SIG-M5 treated with dmso at 0.1 percent for 504 hours (cell line): Measurements from ENCODE around the gene N4BP2.

Experiments
- DNase-seq: peaks from one replicate; lab custom pipeline; 2025; ENCODE audit not compliant: unreplicated experiment; lab: John Stamatoyannopoulos, UW

Gene N4BP2

DNA sequence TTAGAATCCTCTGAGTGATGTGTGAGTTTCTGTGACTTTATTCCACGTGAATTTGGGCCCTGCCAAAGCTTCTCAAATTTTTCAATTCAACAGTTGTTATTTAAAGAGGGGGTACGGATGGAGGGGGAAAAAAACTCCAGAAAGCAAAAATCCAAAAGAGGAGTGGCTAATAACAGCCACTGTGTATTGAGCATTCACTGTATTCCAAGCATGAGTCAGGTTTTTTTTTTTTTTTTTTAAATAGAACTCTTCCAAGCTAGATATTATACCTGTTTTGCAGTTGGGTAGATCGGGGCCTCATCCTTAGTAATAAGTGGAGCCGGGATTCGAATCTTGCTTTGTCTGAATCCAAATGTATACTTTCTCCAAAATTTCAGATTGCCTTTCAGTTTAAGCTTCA is 133.8 kb downstream of the N4BP2 start:
- DNase-seq: no peak

- no peak for DNase-seq
Measured at GRCh38 chr4:40190880-40191815, 134.5 kb downstream of the N4BP2 start.

DNA sequence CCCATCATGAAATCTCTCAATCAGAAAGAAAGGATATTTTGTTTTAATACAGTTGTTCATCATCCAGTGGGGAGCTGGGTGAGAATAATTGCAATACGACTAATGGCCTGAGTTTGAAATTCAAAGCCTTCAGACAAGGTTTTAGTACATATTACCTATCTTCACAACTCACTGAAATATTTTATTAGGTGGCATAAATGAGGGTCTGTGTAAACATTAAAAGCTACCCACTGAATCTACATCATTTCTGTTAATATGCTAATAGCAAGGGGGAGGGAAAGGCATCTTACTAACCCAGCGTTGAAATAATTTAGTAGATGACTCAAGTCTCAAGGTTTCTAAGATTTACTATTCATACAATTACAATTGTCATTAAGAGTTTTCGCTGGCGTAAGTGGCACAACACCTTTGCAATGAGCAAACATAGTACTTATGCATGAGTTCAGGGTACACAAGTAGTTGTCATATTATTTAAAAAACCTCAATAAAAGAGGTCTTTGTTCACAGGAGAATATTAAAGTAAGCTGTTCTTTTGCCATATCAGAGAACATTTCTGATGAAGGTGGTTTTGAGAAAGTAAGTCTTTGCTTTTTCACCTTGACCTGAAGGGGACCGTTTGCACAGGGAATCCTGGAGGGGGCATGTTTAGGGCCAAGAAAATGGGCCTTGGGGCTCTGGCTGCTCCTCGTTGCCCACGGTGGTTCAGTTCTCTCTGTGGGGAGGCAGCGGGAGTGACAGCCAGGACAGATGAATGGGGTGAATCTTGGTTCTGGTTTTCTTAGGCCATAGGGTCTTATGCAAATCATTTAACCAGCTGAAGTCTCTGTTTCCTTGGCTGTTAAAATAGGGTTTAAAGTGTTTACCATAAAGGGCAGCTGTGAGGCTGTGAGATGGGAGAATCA is 135.7 kb downstream of the N4BP2 start:
- no peak for DNase-seq

DNA sequence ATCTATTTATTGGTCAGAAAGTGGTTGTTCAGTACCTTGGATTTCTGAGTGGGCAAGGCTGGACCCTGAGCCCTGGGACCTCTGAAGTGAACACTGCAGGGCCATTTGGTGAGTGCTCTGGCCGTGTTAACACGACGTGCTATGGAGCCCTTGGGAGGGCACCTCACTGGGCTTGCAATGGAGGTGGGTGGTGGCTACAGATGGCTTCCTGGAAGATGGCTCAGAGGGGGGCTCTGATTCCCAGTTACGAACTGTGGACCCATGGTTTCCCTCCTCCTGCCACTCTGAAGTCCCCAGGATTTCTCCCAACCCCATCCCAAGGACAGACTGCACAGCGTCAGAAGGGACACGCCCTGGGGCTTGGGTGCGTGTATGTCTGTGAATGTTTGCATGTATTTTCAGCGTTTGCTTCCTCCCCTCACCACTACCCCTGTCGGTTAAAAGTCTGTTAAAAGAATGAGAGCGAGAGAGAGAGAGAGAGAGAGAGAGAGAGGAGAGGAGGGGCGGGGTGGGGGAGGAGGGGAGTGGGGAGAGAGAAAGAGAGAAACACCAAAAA is 136.4 kb downstream of the N4BP2 start:
- DNase-seq: no peak

DNA sequence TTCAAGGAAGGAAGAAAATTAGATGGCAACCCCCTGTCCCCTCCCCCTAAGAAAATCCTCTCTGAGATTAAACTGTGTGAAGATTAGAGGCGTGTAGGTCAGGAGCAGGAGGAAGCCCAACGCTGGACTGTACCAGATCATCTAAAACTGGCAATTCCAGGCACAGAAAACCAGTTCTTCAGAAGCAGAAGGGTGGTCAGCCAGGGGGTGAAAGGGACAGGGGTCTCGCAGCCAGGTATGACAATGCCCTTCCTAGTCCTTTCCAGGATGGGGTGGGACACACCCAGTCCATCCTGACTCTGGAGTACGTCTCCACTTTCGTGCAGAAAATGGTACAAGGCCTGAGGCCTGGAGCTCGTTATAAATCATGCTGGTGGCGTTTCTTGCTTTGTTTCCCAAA is 136.9 kb downstream of the N4BP2 start:
- DNase-seq: no peak

DNA sequence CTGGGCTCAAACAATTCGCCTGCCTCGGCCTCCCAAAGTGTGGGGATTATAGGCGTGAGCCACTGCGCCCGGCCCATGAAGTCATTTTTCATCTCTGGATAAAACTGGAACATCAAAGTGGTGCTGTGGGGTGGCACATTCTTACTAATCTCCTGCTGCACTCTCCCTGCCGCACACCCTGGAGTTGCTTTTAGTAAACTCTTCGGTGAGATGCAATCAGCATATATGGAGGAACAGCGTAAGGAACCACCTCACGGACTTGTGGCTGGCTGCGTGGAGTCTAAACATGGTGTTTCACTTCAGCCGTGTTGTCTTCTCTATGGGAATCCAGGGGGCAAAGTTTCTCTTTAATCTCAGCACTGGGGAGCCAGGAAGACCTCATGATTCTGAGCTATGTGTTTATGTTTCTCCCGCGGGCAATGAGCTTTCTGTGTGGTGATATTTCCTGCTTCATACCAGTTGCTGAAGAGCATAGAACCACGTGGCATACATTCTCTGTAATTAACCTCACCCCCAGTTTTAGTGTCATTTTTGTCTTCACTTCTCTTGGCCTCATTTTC is 138.0 kb downstream of the N4BP2 start:
- no peak for DNase-seq

DNA sequence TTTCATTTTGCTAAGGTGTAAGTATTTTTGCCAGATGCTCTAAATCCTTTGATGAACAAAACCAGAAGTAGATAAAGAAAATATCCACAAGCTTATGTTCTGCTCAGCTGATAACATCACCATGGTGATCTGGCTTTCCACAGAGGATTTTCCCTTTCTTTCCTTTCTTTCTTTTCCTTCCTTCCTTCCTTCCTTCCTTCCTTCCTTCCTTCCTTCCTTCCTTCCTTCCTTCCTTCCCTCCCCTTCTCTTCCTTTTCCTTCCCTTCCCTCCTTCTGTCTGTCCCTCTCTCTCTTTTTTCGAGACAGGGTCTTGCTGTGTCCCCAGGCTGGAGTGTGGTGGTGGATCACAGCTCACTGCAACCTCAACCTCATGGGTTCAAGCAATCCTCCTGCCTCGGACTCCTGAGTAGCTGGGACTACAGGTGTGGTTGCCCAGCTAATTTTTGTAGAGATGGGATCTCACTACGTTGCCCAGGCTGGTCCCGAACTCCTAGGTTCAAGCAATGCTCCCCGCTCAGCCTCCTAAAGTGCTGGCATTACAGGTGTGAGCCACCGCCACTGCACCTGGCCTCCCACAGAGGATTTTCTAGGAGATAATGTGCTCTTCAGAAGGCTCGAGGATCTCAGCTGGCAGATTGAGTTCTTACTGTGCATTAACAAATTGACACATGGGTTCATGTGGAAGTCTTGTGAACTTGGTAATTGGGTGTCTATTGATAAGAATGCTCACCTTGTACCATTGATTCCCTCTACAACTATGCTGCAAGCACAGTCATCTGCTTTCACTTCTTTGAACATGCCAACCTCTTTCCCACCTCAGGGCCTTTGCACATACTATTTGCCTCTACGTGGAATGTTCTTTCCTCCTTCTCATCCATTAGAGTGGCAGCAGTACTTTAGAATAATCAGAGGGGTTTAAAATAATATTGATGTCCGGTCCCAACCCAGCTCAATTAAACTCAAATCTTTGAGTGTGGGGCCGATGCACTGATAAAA is 138.8 kb downstream of the N4BP2 start:
- no peak for DNase-seq

DNA sequence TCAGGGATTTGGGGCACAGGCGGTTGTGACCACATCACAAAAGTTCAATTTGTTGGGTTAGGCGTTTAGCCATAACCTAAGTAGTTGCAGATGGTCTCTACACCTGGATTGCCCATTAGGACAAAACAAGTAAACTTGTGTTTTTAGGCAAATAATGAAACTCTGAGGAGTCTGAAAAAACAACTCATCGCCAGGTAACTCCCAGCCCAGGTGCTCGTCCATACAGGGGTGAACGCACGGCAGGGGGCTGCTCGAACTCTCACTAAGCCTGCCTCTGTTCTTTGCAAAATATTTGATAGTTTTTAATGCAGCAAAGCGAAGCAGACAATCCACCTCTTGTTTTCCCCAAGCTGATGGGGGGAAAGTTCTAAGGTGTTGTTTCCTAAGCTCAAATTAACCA is 139.6 kb downstream of the N4BP2 start:
- no peak for DNase-seq

DNA sequence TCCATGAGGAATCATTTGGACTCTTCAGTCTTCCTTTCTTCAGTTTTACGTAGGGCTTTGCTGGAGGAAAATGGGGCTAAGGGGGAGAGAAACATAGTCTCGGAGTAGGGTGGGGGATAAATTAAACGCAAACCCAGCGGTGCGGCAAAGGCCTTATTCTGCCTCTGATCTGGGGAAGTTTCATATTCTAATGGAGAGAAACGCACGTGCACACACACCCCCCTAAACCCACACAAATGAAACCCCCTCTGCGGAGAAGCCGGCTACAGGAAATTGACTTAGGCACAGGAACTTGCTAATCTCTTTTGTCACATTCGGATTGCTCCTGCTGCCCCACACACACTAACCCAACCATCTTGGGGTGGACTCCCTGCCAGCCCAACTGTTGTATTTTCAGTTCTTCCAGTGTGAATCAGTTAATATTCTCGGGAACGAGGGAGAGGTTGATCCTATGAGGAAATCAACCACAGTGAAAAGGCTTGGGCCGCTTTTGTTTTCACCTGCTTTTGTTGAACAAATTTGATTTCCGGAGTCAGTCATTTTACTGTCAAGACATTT is 140.2 kb downstream of the N4BP2 start, which contains the start of gene RHOH:
Gene RHOH (plus strand): TSS at position 308 of the 558 bp plus-strand sequence. CDS start 46,356 bp downstream, outside the sequence.
- DNase-seq: peak; percentile 52

GRCh38 chr4:40197879-40198689 is 141.4 kb downstream of the N4BP2 start:
- DNase-seq: no peak

- no peak for DNase-seq
Measured at GRCh38 chr4:40199179-40199670, 142.6 kb downstream of the N4BP2 start.

DNA sequence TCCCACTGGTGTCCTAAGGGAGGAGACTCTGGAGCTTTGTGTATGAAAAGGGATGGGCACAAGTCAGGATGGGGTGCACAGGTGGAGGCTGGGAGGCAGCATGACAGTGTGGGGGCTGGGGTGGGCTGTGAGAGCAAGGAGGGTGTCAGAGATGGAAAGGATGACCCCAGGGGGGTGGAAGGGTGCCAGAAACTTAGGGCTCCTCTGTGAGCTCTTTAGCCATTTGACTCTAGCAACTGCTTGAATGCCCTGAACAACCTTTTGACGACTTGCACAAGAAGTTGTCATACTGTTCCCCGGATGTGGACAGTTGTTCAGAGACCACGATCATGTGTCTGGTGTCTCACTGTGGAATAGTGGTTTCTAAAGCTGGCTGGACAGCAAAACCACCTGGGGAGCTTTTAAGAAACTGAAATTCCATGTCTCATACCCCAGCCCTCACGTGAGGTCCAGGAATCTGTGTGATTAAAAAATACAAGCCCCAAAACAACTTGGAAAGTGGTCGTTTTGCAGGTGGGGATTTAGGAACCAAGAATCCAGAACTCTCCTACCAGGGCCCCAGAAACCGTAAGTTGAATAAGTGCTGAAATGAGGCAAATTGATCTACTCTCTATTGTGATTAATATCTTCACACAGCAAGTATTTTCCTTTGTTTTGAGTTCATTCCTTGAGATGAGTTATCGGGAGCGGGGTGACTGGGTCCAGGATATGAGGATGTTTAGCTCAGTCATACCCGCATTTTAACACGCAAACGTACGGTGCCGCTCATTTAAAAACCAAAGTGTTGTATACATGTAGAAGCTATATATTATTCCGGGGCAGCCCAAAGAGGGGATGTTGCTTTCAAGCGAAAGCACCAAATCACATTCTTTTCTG is 143.6 kb downstream of the N4BP2 start:
- DNase-seq: peak; percentile 85

- peak; percentile 89 for DNase-seq
Measured at GRCh38 chr4:40200875-40201801, 144.5 kb downstream of the N4BP2 start.

DNA sequence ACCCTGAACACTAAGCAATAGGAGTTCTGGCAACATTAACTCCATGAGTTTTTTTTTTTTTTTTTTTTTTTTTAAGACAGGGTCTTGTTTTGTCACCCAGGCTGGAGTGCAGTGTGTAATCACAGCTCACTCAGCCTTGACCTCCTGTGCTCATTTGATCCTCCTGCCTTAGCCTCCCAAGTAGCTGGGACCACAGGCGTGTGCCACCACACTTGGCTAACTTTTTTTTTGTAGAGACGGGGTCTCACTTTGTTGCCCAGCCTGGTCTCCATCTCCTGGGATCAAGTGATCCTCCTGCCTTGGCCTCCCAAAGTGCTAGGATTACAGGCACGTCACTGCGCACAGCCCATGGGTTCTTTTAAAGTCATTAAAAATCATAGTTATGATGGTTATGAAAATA is 145.2 kb downstream of the N4BP2 start:
- no peak for DNase-seq

- DNase-seq: no peak
Measured at GRCh38 chr4:40202474-40202873, 145.8 kb downstream of the N4BP2 start.

DNA sequence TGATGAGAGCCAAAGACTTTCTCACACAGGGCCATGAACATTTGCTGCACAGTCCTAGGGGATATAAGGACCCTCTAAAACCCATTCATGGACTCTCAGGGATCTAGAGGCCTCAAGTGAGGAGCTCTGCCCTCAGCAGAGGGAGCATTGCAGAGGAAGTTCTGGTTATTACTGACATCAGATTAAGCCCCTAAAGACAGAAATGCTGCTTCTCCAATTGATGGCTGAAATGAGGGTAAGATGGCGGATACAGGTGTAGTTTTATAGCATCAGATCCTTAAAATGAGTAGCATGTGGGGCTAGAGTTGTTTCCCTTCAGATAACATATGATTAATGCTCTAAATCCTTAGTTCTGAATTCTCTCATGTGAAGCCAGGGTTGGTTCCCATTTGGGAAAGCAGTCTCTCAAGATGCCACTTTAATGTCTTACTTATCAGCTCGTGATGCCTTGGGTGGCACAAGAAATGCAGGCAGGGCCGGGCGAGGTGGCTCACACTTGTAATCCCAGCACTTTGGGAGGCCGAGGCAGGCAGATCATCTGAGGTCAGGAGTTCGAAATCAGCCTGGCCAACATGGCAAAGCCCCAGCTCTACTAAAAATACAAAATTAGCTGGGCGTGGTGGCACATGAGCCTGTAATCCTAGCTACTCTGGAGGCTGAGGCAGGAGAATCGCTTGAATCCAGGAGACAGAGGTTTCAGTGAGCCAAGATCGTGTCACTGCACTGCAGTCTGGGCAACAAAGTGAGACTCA is 148.0 kb downstream of the N4BP2 start:
- no peak for DNase-seq
